Prostate gland (tissue), 2 donors: ENCODE data around the gene RAP2B.

ENCODE experiments used
- POLR2A ChIP-seq: fragments of 450-650 bp; IDR thresholded peaks from one replicate; pipeline ENCODE4 v1.6.1; 2016; ENCODE audit warnings: antibody characterized with exemption, mild to moderate bottlenecking
- TF ChIP-seq, protein P1 (sequence below), 4 experiments: fragments of 200-600 bp in 2 of 4; fragments of 450-650 bp in 2 of 4; sonication (generic) in 2 of 4; IDR thresholded peaks; 1 replicate in 3 of 4; 2 replicates in 1 of 4; pipeline ENCODE4 v1.5.1; 2016 to 2019; ENCODE audit warnings: antibody characterized with exemption in 4 of 4, mild to moderate bottlenecking in 2 of 4, moderate library complexity in 2 of 4

DNA sequence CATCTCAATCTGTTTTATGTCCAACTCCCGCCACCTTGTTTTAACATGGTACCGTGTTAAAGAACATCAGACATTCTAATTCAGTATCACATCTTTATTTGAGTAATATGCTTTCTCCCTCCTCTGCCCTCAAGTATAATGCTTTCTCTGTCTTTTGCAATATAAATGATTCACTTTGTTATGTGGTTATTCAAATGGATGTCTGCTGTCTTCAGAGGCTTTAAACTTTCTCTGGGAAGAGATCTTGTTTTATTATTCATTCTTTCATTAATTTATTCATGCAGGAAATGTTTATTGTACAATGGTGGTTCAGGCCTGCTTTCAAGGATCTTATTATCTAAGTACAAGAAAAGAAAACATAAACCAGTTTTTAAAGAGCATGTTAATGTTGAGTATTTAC, 57.1 kb downstream of the RAP2B start:
- TF ChIP-seq, protein P1, sequence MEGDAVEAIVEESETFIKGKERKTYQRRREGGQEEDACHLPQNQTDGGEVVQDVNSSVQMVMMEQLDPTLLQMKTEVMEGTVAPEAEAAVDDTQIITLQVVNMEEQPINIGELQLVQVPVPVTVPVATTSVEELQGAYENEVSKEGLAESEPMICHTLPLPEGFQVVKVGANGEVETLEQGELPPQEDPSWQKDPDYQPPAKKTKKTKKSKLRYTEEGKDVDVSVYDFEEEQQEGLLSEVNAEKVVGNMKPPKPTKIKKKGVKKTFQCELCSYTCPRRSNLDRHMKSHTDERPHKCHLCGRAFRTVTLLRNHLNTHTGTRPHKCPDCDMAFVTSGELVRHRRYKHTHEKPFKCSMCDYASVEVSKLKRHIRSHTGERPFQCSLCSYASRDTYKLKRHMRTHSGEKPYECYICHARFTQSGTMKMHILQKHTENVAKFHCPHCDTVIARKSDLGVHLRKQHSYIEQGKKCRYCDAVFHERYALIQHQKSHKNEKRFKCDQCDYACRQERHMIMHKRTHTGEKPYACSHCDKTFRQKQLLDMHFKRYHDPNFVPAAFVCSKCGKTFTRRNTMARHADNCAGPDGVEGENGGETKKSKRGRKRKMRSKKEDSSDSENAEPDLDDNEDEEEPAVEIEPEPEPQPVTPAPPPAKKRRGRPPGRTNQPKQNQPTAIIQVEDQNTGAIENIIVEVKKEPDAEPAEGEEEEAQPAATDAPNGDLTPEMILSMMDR (IDR thresholded peaks at IDR 0.05) = no peak
- TF ChIP-seq POLR2A = no peak
